IMR-90 (cell line): Measurements from ENCODE around the gene RALGAPA2.

ENCODE experiments used
- CHD1 ChIP-seq: IDR thresholded peaks from 2 replicates; pipeline ENCODE4 v1.6.1; 2012; ENCODE audit warnings: low read depth, low read length, improper control_type of control experiment
- MXI1 ChIP-seq: IDR thresholded peaks from 2 replicates; pipeline ENCODE4 v1.6.1; 2012; ENCODE audit warnings: low read depth, mild to moderate bottlenecking, low read length, moderate library complexity, borderline replicate concordance
- NFE2L2 ChIP-seq: fragments of 150-350 bp; IDR thresholded peaks from 2 replicates; pipeline ENCODE4 v1.6.1; 2016; ENCODE audit warnings: low read depth, mild to moderate bottlenecking, low read length
- POLR2A ChIP-seq: IDR thresholded peaks from 2 replicates; pipeline ENCODE4 v1.6.1; 2012; ENCODE audit warnings: mild to moderate bottlenecking, low read depth, low read length
- RAD21 ChIP-seq: IDR thresholded peaks from 2 replicates; pipeline ENCODE4 v1.6.1; 2012; ENCODE audit warnings: low read length, improper control_type of control experiment
- RFX5 ChIP-seq: IDR thresholded peaks from 2 replicates; pipeline ENCODE4 v1.8.0; 2012; ENCODE audit warnings: low read depth, mild to moderate bottlenecking, low read length, moderate library complexity
- TF ChIP-seq, protein P1 (sequence below): conservative IDR thresholded peaks from 2 replicates; pipeline ENCODE4 v1.5.1; 2012; ENCODE audit warnings: mild to moderate bottlenecking, low read depth, low read length, improper control_type of control experiment
- TF ChIP-seq, protein P2 (sequence below): fragments of 150-350 bp; IDR thresholded peaks from 2 replicates; pipeline ENCODE4 v1.6.1; 2016; ENCODE audit warnings: low read depth, mild to moderate bottlenecking, low read length, moderate library complexity, borderline replicate concordance
- TF ChIP-seq, protein P3 (sequence below): fragments of 150-350 bp; IDR thresholded peaks from 2 replicates; pipeline ENCODE4 v1.6.1; 2017; ENCODE audit warnings: mild to moderate bottlenecking, antibody characterized with exemption, low read length, low read depth

DNA sequence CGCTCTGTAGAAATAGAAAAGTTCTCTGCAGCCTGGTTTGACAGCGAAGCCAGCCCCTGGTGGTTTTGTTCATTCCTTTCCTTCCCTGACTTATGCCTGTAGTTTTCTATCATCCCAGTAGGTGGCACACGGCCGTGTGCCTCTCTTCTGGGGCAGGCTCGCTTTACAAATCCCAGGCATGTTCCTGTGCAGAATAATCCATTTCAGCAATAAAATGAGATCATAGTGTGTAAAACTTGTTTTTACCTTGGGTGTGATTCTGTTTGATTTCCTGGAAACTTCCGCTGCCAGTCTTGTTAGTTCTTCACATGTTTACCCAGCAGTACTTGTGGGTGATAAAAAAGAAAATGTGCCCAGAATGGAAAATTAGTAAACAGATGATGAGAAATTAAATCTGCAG, 352.0 kb downstream of the RALGAPA2 start:
- TF ChIP-seq, protein P1, sequence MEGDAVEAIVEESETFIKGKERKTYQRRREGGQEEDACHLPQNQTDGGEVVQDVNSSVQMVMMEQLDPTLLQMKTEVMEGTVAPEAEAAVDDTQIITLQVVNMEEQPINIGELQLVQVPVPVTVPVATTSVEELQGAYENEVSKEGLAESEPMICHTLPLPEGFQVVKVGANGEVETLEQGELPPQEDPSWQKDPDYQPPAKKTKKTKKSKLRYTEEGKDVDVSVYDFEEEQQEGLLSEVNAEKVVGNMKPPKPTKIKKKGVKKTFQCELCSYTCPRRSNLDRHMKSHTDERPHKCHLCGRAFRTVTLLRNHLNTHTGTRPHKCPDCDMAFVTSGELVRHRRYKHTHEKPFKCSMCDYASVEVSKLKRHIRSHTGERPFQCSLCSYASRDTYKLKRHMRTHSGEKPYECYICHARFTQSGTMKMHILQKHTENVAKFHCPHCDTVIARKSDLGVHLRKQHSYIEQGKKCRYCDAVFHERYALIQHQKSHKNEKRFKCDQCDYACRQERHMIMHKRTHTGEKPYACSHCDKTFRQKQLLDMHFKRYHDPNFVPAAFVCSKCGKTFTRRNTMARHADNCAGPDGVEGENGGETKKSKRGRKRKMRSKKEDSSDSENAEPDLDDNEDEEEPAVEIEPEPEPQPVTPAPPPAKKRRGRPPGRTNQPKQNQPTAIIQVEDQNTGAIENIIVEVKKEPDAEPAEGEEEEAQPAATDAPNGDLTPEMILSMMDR = peak; percentile 92
- no peak for TF ChIP-seq POLR2A
- TF ChIP-seq, protein P2, sequence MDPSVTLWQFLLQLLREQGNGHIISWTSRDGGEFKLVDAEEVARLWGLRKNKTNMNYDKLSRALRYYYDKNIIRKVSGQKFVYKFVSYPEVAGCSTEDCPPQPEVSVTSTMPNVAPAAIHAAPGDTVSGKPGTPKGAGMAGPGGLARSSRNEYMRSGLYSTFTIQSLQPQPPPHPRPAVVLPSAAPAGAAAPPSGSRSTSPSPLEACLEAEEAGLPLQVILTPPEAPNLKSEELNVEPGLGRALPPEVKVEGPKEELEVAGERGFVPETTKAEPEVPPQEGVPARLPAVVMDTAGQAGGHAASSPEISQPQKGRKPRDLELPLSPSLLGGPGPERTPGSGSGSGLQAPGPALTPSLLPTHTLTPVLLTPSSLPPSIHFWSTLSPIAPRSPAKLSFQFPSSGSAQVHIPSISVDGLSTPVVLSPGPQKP = no peak
- TF ChIP-seq CHD1 = no peak
- no peak for TF ChIP-seq NFE2L2
- no peak for TF ChIP-seq MXI1
- peak; percentile 86 for TF ChIP-seq RAD21
- TF ChIP-seq RFX5 = no peak
- TF ChIP-seq, protein P3, sequence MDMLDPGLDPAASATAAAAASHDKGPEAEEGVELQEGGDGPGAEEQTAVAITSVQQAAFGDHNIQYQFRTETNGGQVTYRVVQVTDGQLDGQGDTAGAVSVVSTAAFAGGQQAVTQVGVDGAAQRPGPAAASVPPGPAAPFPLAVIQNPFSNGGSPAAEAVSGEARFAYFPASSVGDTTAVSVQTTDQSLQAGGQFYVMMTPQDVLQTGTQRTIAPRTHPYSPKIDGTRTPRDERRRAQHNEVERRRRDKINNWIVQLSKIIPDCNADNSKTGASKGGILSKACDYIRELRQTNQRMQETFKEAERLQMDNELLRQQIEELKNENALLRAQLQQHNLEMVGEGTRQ = no peak
